HCT116 (cell line): ENCODE data around the gene ARFRP1. TPM values are rescaled to one million over a fixed set of nuclear protein-coding genes. Genes with fewer than 3 reads are reported as not detected.

Experiments
- ATAC-seq: fragments of 200-7000 bp; cut with Tn5 transposase; 2 replicates; pipeline ENCODE4 v1.9.1; 2020; ENCODE audit warnings: mild to moderate bottlenecking, moderate library complexity
- BruUV-seq: library from RNA; stranded (reverse); fragments of 400-500 nt; replicated peaks from 2 replicates; lab custom pipeline; 2021; lab: Mats Ljungman, UMichigan
- CTCF ChIA-PET: fragments of 300-600 bp; sonication (Branson Sonifier 250); formaldehyde crosslinking; loops from one replicate; lab custom pipeline; 2021; ENCODE audit warnings: antibody characterized with exemption; lab: Charles Lee
- POLR2A ChIA-PET: fragments of 300-600, 350-600 bp; sonication (Branson Sonifier 250); formaldehyde crosslinking; loops from one replicate; lab custom pipeline; 2021; ENCODE audit warnings: antibody characterized with exemption; lab: Charles Lee
- RAD21 ChIA-PET, 2 experiments: fragments of 300-600 bp; sonication (Branson Sonifier 250); formaldehyde crosslinking; loops; one replicate each; lab custom pipeline; 2023; ENCODE audit warnings: low total read pairs in 2 of 2; ENCODE audit not compliant: uncharacterized antibody in 2 of 2, unreplicated experiment in 2 of 2, low non-redundant PET in 1 of 2; lab: Charles Lee
- DNase-seq: peaks from one replicate; pipeline ENCODE4 v3.0.0-alpha.2; 2010; ENCODE audit warnings: low read depth, low spot score
- H2AFZ ChIP-seq: fragments of 200-600 bp; shearing (Covaris generic), sonication (generic); 2 replicates; pipeline ENCODE4 v1.6.1; 2017; ENCODE audit warnings: low read depth, mixed run types, mixed read lengths, antibody characterized with exemption, low read length; ENCODE audit not compliant: poor library complexity, severe bottlenecking
- H3K27ac ChIP-seq: 2 replicates; pipeline ENCODE4 v1.5.1; 2012; ENCODE audit warnings: low read depth, low read length
- H3K27me3 ChIP-seq: fragments of 200-600 bp; sonication (generic); 2 replicates; pipeline ENCODE4 v1.6.1; 2016; ENCODE audit warnings: mixed run types, low read length, mixed read lengths; ENCODE audit not compliant: insufficient read depth
- H3K36me3 ChIP-seq, 2 experiments: fragments of 200-500 bp in 1 of 2; fragments of 200-600 bp in 1 of 2; sonication (Bioruptor generic) in 1 of 2; sonication (generic) in 1 of 2; 2 replicates each; pipeline versions ENCODE4 v1.5.1 to v1.6.1; 2014 to 2016; ENCODE audit warnings: low read length in 2 of 2, inconsistent platforms in 1 of 2, mixed read lengths in 1 of 2, mixed run types in 1 of 2; ENCODE audit not compliant: insufficient read depth in 2 of 2, control insufficient read depth in 1 of 2
- H3K4me1 ChIP-seq, 2 experiments: fragments of 200-600 bp in 1 of 2; sonication (generic) in 1 of 2; 2 replicates each; pipeline versions ENCODE4 v1.5.1 to v1.6.1; 2012 to 2017; ENCODE audit warnings: low read length in 2 of 2, inconsistent platforms in 1 of 2, mild to moderate bottlenecking in 1 of 2, mixed read lengths in 1 of 2, mixed run types in 1 of 2, moderate library complexity in 1 of 2; ENCODE audit not compliant: insufficient read depth in 2 of 2, control insufficient read depth in 1 of 2
- H3K4me2 ChIP-seq: fragments of 200-600 bp; sonication (generic); 2 replicates; pipeline ENCODE4 v1.6.1; 2017; ENCODE audit warnings: mixed run types, low read length, mixed read lengths
- H3K4me3 ChIP-seq, 2 experiments: fragments of 200-600 bp in 1 of 2; sonication (generic) in 1 of 2; replicated peaks in 1 of 2; 2 replicates each; pipeline ENCODE4 v1.5.1; 2011 to 2016; ENCODE audit warnings: low read length in 2 of 2, control low read depth in 1 of 2, low read depth in 1 of 2, mild to moderate bottlenecking in 1 of 2, mixed read lengths in 1 of 2, mixed run types in 1 of 2
- H3K79me2 ChIP-seq: fragments of 200-600 bp; sonication (generic); 2 replicates; pipeline ENCODE4 v1.6.1; 2017; ENCODE audit warnings: mild to moderate bottlenecking, mixed run types, low read length, moderate library complexity, mixed read lengths; ENCODE audit not compliant: insufficient read depth
- H3K9ac ChIP-seq: fragments of 200-600 bp; sonication (generic); 2 replicates; pipeline ENCODE4 v1.6.1; 2016; ENCODE audit warnings: low read length, mixed read lengths
- H3K9me2 ChIP-seq: fragments of 200-600 bp; sonication (generic), shearing (Covaris generic); 2 replicates; pipeline ENCODE4 v1.6.1; 2017; ENCODE audit warnings: mixed run types, mild to moderate bottlenecking, moderate library complexity; ENCODE audit not compliant: insufficient read depth
- H3K9me3 ChIP-seq, 2 experiments: fragments of 200-500 bp in 1 of 2; fragments of 200-600 bp in 1 of 2; sonication (Bioruptor generic) in 1 of 2; sonication (generic) in 1 of 2; 2 replicates each; pipeline ENCODE4 v1.6.1; 2014 to 2017; ENCODE audit warnings: low read length in 2 of 2, mixed read lengths in 2 of 2, inconsistent platforms in 1 of 2, low read depth in 1 of 2, mild to moderate bottlenecking in 1 of 2, mixed run types in 1 of 2, moderate library complexity in 1 of 2; ENCODE audit not compliant: control insufficient read depth in 1 of 2, insufficient read depth in 1 of 2
- H4K20me1 ChIP-seq: fragments of 200-600 bp; sonication (generic), shearing (Covaris generic); 2 replicates; pipeline ENCODE4 v1.6.1; 2017; ENCODE audit warnings: mixed run types, mild to moderate bottlenecking, moderate library complexity; ENCODE audit not compliant: insufficient read depth
- EGR1 ChIP-seq: IDR thresholded peaks from 2 replicates; pipeline ENCODE4 v1.6.1; 2012; ENCODE audit warnings: low read depth
- EZH2 ChIP-seq: fragments of 200-600 bp; sonication (generic); IDR thresholded peaks from 2 replicates; pipeline ENCODE4 v1.6.1; 2017; ENCODE audit warnings: antibody characterized with exemption, mixed run types
- EZH2phosphoT487 ChIP-seq: fragments of 200-600 bp; IDR thresholded peaks from 2 replicates; pipeline ENCODE4 v1.6.1; 2018; ENCODE audit warnings: antibody characterized with exemption, borderline replicate concordance
- FOSL1 ChIP-seq: IDR thresholded peaks from 2 replicates; pipeline ENCODE4 v1.6.1; 2012; ENCODE audit warnings: low read depth
- SIN3A ChIP-seq: IDR thresholded peaks from 2 replicates; pipeline ENCODE4 v1.6.1; 2012; ENCODE audit warnings: low read depth
- SP1 ChIP-seq: IDR thresholded peaks from 2 replicates; pipeline ENCODE4 v1.6.1; 2012; ENCODE audit warnings: low read depth
- ZFX ChIP-seq: fragments of 450-650 bp; IDR thresholded peaks from 2 replicates; pipeline ENCODE4 v1.6.1; 2017
- intact Hi-C: fragments of 100-400 bp; cut with micrococcal nuclease; formaldehyde crosslinking; loops from 2 replicates; pipeline ENCODE4 v1.10.0; 2022
- total RNA-seq: library from RNA; stranded (reverse); gene quantifications from one replicate; pipeline ENCODE4 v1.2.1, GENCODE V29; 2021; ENCODE audit not compliant: unreplicated experiment
- TF ChIP-seq, protein P1 (sequence below), 3 experiments: fragments of 200-600 bp in 1 of 3; sonication (generic) in 1 of 3; IDR thresholded peaks in 2 of 3; conservative IDR thresholded peaks in 1 of 3; 2 replicates each; pipeline ENCODE4 v1.5.1; 2012 to 2017; ENCODE audit warnings: low read depth in 2 of 3, low read length in 2 of 3, antibody characterized with exemption in 1 of 3, borderline replicate concordance in 1 of 3, control low read depth in 1 of 3, mild to moderate bottlenecking in 1 of 3, mixed read lengths in 1 of 3, mixed run types in 1 of 3, moderate library complexity in 1 of 3; ENCODE audit not compliant: insufficient read depth in 1 of 3
- TF ChIP-seq, protein P2 (sequence below): IDR thresholded peaks from 2 replicates; pipeline ENCODE4 v1.6.1; 2012; ENCODE audit warnings: low read depth

ARFRP1 gene
- total RNA-seq, 1 experiment from 2014 or later: 53.7 TPM

DNA sequence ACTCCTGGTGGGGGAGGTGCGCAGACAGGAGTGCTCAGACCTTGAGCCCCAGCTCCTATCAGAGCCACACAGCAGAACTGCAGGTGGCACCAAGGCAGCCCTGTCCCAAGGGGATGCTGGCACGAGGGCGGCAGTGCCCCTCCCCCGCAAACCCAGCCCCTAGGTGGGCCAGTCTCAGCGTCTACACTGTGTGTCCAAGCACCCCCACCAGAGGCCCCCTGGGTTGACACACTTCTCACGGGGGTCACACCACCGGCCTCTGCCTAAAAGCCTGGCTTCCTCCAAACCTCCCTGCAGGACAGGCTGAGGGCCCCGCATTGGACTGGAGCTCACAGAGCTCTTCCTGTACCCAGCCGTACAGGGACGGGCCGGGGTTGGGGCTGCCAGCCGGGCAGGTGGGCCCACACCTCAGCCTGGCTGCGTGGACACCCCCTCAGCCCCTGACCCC is 39.9 kb upstream of the ARFRP1 start:
- H3K4me1 ChIP-seq: no peaks in the 10 kb centered on the region
- TF ChIP-seq EZH2 (no peak), SP1 (no peak), EGR1 (no peak), EZH2phosphoT487 (no peak), FOSL1 (no peak), SIN3A (no peak), ZFX (no peak)
- TF ChIP-seq, protein P1, sequence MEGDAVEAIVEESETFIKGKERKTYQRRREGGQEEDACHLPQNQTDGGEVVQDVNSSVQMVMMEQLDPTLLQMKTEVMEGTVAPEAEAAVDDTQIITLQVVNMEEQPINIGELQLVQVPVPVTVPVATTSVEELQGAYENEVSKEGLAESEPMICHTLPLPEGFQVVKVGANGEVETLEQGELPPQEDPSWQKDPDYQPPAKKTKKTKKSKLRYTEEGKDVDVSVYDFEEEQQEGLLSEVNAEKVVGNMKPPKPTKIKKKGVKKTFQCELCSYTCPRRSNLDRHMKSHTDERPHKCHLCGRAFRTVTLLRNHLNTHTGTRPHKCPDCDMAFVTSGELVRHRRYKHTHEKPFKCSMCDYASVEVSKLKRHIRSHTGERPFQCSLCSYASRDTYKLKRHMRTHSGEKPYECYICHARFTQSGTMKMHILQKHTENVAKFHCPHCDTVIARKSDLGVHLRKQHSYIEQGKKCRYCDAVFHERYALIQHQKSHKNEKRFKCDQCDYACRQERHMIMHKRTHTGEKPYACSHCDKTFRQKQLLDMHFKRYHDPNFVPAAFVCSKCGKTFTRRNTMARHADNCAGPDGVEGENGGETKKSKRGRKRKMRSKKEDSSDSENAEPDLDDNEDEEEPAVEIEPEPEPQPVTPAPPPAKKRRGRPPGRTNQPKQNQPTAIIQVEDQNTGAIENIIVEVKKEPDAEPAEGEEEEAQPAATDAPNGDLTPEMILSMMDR (IDR thresholded peaks at IDR 0.05 in 2 of 3, conservative IDR thresholded peaks at IDR 0.05 in 1 of 3; ENCODE audit: borderline replicate concordance in 1 of 3, insufficient read depth in 1 of 3, low read depth in 2 of 3, low read length in 2 of 3): no peak
- TF ChIP-seq, protein P2, sequence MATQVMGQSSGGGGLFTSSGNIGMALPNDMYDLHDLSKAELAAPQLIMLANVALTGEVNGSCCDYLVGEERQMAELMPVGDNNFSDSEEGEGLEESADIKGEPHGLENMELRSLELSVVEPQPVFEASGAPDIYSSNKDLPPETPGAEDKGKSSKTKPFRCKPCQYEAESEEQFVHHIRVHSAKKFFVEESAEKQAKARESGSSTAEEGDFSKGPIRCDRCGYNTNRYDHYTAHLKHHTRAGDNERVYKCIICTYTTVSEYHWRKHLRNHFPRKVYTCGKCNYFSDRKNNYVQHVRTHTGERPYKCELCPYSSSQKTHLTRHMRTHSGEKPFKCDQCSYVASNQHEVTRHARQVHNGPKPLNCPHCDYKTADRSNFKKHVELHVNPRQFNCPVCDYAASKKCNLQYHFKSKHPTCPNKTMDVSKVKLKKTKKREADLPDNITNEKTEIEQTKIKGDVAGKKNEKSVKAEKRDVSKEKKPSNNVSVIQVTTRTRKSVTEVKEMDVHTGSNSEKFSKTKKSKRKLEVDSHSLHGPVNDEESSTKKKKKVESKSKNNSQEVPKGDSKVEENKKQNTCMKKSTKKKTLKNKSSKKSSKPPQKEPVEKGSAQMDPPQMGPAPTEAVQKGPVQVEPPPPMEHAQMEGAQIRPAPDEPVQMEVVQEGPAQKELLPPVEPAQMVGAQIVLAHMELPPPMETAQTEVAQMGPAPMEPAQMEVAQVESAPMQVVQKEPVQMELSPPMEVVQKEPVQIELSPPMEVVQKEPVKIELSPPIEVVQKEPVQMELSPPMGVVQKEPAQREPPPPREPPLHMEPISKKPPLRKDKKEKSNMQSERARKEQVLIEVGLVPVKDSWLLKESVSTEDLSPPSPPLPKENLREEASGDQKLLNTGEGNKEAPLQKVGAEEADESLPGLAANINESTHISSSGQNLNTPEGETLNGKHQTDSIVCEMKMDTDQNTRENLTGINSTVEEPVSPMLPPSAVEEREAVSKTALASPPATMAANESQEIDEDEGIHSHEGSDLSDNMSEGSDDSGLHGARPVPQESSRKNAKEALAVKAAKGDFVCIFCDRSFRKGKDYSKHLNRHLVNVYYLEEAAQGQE: no peak

More for the DNA sequence above, 39.9 kb upstream of the ARFRP1 start:
- Histone ChIP-seq H3K27ac (no peak overlapping the region; the same call in 1 of the 2 replicates), H3K9me3 (no peaks in the 10 kb centered on the region), H3K9ac (no peak overlapping the region), H2AFZ (no peak overlapping the region), H3K79me2 (no peaks in the 10 kb centered on the region; the same call in 1 of the 2 replicates), H3K9me2 (no peaks in the 10 kb centered on the region), H4K20me1 (no peaks in the 10 kb centered on the region), H3K27me3 (no peaks in the 10 kb centered on the region), H3K36me3 (peaks cover 0 to 10% of the 10 kb centered on the region in 2 experiments; a peak in 2 of 4 replicates), H3K4me2 (no peak overlapping the region), H3K4me3 (no peak overlapping the region)
- CTCF ChIA-PET: no interaction called here
- intact Hi-C loops: no loop called here
- RAD21 ChIA-PET: no interaction called here
- no TSS peak for BruUV-seq
- no peak for DNase-seq
- no peak for ATAC-seq
- POLR2A ChIA-PET: no interaction called here
